ENCODE data around the gene NGDN.
A peak's percentile ranks its signal among the peaks of the same experiment; 100 is the strongest.
"Not testable (repeated sequence)": the region's sequence is repeated elsewhere in the genome, so short reads cannot be mapped to it uniquely, and the experiment has no call there.

The NGDN gene, protein sequence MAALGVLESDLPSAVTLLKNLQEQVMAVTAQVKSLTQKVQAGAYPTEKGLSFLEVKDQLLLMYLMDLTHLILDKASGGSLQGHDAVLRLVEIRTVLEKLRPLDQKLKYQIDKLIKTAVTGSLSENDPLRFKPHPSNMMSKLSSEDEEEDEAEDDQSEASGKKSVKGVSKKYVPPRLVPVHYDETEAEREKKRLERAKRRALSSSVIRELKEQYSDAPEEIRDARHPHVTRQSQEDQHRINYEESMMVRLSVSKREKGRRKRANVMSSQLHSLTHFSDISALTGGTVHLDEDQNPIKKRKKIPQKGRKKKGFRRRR

DNA sequence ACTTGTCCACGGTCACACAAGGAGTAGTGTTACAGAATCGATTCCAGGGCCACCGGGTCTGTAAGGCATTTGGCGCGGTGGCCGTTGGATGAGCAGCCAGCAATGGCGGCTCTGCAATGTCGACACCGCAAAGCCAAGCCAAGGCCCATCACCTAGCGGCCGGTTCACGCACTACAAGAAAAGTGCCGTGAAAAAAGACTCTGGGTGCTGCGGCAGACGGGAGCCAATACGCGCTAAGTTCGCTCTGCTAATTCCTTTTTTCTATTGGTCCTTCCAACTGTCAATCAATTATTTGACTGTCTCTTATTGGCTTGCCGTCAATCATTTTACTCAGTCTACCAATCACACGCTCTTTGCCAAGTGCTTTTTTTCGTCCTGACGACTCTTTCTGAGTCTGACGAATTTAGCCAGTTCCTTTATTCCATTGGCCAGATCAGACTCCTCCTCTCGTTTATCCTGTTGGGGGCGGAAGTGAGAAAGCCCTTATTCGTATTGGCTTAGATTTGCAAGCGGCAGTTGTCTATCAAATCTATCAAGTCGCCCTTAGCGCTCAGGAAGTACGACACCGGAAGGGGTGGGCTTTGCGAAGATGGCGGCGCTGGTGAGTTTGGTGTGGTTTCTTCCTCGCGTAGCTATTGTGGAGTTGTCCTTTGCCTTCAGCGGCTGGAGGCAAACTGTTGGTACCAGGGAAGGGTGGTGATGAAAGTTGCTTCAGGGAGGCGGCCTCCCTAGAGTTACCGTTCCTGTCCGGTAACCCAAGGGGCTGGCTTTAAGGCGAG lies at the start of gene NGDN:
Gene NGDN (plus strand): TSS at position 577 of the 779 bp plus-strand sequence. CDS start 13 bp downstream, at position 590.
- DNase-seq = peak; percentile 88 to 89

DNA sequence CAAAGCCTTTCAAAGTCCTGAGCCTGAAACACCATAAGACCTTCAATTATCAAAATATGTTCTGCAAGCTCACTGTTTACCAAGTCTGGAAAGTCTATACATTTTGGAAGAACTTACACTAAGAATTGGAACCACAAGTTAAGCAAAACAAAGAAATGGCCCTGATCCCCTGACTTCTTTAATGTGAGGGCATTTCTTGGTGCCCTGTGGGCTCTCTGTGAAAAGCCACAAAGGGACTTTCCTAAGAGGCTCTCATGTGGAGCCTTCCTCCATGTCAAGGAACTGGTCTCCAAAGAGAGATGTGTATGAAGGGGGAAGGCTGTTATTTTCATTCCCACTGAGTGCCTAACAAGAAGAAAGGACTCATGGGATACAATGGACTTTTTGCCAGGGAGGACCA lies 47.9 kb upstream of the NGDN start:
- DNase-seq = no peak

DNA sequence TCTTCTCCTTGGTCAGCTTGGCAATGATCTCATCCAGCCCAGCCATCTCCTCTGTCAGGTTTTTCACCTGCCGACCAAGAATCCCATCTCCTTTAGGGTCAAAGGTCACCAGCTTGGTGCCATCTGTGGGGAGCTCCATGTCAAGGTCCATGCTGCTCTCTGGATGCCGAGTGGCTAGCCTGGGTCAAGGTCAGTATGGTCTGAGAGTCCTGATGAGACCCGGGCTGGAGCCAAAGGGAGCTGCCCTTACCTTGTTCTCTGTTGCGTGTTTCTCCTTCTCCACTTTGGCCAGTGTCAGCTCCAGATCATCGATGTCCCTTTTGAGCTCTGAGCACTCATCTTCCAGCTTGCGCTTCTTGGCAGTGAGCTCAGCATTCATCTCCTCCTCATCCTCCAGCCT lies 45.8 kb upstream of the NGDN start:
- no peak for DNase-seq

DNA sequence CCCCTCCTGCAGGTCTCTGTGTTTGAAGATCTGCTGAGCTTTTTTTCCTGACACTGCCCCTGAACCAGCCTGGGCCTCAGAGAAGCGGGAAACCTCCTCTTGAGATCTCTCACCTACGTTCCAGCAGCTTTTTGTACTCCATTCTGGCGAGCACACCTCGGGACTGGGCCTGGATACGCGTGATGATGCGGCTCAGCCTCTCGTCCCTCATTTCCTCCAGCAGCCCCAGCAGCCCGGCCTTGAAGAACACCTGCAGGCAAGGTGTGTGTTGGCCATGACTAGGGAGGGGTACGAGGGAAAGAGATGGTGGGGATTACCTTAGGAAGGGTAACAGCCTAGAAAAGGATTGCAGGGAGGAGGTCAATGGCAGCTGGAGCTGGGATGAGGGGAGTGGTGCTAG lies 44.3 kb upstream of the NGDN start:
- no peak for DNase-seq

DNA sequence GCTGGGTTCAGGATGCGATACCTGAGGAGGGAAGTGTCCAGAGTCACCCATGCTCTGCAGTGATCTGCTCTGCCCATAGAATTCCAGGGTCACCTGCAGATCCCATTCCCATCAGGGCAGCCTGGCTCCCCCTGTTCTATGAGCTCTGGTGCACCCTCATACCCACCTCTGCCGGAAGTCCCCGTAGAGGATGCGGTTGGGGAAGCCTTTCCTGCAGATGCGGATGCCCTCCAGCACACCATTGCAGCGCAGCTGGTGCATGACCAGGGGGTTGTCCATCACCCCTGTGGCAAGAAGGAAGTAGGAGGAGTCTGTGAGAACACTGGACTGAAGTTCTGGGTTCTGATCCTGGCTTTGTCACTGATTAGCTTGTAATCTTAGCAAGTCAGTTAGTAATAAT lies 43.7 kb upstream of the NGDN start:
- not testable (repeated sequence) for DNase-seq

DNA sequence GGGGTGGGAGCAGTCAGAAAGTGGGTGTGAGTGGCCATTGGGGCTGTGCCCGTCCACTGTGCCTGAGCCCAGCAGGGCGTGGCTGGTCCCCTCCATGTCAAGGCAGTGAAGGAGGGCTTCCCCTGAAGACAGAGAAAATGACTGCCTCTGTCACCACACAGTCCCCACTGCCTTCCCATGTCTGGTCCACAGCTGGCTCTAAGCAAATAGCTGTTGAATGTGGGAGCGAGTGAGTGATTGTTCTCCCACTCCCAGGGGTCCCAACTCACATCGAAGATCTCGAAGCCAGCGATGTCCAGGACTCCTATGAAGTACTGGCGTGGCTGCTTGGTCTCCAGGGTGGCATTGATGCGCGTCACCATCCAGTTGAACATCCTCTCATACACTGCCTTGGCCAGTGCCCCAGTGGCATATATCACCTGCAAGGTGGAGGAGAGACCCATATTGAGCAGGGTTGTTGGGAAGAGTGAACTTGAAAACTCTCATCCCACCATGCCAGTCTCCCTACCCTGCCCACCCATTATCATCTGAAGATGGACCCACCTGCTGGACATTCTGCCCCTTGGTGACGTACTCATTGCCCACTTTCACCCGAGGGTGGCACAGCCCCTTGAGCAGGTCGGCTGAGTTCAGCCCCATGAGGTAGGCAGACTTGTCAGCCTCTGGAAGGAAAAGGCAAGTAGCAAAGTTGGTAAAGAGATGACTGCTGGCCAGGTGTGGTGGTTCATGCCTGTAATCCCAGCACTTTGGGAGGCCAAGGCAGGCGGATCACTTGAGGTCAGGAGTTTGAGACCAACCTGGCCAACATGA lies 40.6 kb upstream of the NGDN start:
- no peak for DNase-seq

DNA sequence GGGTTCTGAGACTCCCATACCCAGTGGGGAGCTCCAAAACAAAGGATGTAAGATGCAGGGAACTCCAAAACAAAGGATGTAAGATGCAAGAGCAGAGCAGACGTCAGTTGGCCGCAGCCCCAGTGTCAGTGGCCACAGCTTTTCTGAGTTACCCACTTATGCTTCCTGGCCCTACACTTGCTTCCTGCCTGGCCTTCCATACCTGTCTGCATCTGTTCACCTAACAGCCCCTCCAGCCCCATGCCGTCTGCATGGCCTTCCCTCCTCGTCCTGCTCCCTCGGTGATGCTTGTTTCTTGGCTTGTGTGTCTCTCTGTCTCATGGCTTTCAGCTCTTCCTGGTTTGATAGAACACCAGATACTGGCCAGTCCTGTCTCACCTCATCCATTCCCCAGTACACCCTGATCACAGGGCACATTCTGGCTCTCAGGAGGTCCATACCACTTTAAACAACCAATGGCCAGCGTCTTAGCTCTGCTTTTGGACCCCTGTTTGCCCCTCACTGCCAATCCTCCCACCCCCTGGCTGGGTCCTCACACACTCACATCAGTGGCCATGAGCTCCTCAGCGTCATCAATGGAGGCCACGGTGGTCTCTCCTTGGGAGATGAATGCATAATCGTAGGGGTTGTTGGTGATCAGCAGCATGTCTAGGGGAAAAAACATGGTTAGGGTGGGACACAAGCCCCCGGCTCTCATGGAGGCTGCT lies 39.3 kb upstream of the NGDN start:
- no peak for DNase-seq

DNA sequence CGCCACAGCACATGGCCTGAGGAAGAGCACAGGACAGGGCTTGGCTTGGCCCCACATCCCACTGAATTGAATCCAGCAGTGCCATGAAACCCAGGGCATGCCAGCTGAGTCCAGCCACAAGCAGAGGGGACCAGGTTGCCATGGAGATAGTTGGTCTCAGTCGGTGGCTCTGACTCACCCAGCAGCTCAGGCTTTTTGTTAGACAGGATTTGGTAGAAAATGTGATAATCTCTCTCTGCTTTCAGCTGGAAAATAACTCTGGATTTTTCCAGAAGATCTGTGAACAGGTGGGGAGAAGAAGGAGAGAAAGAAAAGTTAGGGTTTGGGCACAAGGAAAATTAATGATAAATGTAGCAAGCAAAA lies 38.8 kb upstream of the NGDN start:
- no peak for DNase-seq

DNA sequence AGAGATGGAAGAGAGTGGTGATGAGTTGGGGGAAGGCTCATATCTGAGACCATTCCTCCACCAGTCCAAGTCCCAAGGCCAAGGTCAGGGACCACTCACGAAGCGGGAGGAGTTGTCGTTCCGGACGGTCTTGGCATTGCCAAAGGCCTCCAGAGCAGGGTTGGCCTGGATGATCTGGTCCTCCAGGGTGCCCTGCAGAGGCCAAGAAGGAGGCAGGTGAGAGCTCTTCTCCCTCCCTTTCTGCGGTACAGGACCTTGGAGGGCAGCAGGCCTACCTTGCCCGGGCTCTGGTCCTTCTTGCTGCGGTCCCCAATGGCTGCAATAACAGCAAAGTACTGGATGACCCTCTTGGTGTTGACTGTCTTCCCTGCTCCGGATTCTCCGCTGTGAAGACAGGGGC lies 38.0 kb upstream of the NGDN start:
- DNase-seq = no peak

DNA sequence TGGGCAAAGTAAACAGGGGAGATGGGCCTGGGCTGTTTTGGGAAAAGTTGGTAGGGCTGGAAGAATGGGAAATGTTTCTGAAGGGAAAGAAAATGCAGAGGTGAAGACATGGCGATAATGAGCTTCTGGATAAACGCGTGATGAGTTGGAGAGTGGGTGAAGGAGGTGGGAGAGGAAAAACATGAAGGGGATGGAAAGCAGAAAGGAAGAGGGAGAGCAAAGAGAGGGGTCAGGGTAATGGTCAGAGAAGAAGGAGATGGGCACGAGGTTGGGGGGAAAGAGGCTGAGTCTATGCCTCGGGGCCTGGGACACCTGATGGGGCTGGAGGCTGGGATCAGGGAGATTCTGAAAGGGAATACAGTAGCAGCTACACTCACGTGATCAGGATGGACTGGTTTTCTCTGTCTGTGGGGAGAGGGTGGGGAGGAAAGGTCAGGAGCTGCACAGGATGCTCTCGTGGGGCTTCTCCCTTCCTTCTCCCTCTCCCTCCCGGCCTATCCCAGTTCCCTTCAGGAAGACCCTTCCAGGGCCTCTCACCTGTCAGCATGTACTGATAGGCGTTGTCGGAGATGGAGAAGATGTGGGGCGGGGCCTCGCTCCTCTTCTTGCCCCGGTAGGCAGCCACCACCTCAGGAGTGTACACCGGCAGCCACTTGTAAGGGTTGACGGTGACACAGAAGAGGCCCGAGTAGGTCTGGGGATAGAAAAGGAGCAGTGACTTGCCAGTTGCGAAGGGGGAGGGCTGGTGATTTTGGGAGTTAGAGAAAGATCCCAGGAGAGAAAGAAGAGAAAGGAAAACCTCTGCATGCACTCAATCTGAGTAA lies 37.2 kb upstream of the NGDN start:
- no peak for DNase-seq

DNA sequence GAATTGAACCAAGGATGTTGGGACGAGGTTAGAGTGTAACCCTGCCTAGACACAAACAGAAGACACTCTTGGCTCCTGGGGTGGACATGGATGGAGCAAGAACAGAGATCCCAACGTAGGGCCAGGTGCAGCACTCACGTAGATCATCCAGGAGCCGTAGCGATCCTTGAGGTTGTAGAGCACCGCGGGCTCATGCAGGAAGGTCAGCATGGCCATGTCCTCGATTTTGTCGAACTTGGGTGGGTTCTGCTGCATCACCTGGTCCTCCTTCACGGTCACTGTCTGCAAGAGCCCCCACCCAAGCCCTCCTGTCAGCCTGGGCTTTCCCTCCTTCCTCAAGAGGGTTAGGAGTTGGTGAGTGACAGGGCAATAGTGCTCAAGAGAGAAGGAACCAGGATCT lies 36.6 kb upstream of the NGDN start:
- DNase-seq = no peak

DNA sequence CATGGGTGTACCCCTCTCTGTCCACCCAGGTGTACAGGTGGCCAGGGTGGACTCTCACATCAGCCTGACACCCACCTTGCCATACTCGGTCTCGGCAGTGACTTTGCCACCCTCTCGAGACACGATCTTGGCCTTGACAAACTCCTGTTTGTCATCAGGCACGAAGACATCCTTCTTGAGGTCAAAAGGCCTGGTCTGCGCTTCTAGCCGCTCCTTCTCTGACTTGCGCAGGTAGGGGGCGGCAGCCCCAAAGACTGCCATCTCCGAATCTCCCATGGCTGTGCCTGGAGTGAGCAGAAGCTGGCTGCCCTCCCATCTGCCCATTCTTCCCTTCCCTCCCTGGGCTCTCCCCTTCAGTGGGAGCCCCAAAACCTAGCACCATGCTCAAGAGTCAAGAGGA lies 36.0 kb upstream of the NGDN start:
- DNase-seq = no peak

DNA sequence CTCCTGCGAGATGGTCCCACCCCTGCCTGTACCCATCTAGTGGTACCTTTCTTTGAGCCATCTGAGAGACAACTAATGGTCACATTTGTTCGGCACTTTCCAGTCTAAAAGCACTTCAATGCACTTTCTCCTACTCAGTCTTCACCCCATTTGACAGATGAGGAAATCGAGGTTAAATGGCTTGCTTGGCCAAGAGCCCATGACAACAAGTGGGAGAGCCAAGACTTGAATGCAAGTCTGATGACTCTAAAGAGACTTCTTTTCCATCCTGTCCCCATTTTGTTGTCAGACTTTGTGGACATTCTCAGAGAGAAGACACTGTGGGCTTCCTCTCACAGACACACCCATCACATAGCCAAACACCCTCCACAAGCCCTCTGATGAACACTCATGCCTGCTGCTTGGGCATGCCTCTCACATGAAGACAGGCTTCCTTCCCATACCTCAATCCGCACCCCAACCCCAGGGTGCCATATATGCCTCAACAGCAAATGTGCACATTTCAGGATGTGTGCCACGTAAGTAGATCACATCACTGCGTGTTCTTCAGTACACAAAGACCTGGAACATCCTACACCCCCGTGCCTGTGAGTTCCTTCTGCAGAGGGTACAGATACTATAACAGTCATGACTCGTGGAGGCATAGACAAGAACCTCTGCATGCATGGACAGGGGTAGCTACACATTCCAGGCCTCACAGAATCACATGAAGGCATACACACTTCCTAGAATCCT lies 34.8 kb upstream of the NGDN start:
- no peak for DNase-seq

DNA sequence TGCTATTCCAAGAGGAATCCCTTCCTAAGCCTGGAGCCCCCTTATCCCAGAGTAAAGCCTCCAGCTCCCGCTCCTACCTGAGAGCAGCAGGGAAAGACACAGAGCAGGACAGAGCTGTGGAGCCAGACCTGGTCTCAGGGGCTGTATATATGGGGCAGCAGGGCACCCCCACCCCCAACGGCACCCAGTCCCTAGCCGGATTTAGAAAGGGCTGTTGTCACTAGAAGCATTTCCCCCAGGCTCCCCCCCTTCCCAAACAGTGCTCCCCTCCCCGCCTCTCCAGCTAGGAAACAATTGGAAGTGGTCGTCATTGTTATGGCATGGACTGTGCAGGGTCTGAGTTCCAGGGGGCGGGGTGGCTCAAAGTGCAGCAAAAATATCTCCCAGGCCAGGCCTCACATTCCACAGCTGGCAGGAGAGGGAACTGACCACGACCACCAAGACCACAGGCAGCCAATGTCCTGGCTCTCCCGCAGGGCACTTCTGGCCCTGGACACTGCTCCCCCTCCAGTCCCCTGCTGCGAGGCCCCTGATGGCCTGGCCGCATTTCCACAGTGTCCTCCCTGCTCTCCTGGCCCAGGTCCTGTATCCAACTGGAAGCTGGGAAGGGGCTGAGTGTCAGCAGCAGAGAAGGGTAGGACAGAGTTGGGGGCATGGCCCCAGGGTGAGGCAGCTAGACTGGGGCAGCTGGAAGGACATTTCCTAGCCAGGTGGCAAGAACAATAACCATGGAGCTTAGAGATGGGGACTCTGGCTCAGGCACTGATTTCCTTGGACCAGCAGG lies 33.8 kb upstream of the NGDN start, which contains the start of gene MYH7:
Gene MYH7 (minus strand): TSS at position 118 of the 784 bp plus-strand sequence. CDS start 1,928 bp downstream, outside the sequence.
- DNase-seq = no peak

DNA sequence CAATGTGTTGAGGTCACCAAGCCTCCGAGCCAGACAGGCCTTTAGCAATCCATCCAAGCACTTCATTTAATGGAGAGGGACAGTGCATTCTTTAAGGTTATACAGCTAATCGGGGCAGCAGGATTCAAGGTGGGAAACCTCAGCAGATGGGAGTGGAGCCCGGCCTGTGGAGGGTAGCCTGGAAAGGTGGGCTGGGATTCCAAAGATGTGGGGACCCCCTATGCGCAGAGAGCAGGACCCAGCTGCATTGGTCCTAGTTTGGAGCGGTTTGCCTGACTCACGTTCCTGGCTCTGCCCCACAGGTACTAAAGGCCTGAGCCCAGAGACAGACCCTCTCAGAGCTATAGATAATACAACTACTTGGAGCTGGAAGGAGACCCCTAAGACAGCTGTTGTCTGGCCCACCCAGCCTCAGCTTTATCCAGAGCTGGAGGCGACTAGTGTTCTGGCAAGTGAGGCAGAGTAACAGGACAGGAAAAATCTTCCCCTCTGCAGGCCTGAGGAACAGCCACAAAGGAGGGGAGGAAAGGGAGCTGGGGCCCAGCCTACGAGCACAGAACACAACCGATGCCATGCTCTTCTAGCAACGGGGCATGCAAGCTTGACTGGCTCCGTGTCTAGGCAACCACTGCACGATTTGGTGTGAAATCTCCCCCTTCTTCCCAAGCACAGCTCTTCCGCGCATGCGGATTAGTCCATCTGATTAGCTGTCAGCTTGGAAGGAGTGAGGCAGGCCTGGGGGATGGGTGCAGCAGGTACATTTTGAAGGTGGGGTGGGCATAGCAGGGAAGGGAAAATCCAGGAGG lies 33.0 kb upstream of the NGDN start:
- DNase-seq = no peak

DNA sequence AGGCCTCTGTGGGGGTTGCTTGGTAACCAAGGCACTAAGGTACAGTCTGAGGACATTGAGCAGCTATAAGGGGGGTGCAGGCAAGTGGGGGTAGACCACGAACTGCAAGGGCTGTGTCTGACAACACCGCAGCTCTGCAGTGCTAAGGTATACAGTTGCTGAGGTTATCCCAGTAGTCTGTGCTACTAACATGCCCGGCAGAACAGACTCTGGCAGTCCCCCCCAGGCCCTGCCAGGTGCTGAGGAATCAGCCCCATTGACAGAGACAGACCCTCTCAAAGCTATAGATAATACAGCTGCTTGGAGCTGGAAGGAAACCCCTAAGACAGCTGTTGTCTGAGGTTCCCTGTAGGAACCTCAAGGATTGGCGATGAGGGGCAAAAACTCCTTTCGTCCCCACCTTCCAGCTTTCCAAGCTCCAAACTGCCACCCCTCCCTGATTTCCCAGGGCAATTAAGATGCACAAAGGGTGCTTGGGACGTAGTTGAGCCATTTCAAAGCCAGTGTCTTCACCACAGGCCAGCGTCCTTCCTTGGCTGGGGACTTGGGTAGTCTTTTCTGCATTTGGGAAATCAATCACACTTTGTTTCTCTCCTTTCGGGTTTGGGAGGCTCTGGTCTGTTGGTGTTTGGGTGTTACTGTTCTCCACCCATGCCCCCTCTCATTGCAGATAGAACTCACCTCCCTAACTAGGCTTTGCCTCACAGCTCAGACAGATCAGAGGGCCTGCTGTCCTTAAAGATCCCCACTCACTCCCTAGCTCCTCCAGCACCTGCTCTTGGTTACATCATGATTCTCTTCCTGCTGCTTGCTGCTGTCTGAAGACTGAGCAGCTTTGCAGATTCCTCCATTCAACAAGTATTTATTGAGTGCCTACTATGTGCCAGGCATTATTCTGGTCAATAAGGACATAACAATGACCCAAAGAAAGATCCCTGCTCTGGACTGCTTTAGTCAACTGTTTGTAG lies 32.1 kb upstream of the NGDN start:
- no peak for DNase-seq

DNA sequence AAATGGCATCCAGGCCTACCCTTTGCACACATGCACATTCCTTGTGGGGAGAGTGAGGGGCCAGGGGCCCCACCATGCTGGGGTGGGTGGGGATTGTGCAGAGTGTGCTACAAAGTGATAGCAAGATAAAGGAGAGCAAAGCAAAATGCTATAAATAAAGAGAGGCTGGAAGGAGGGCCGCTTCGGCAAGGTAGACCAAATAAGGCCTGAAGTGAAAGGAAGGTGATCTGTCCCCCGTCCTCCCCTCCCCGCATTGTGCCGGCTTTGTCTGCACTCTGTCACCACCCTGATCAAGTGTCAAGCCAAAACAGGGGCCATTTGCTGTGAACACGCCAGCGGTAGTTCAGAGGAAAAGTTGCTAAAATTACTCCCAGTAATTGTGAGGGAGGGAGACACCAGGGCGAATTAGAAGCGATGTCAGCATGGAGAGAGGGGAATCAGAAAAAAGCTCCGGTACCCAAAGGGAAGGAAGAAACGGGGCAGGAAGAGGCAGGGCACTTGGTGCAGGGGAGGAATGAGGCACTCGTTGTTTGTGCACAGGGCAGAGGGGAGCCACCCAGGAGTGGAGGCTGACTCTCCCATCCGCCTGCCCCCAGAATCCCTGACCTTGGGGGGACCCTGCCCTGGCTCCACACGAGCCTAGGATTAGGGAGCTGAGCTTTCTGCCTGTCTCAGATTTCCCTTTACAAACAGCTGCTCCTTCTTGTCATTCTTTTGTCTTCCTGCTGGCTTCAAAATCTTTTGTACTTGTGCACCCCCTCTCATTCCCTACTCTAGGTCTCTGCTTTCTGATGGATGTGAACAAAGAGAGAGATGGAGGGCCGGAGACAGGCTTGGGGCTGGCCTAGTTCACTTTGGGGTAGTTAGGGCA lies 31.2 kb upstream of the NGDN start:
- no peak for DNase-seq
